NCI-H82 treated with DMSO at 0.1 percent for 48 hours (cell line): ENCODE data around the gene EPB41L4B.

ENCODE experiments used
- DNase-seq: peaks from one replicate; lab custom pipeline; 2025; ENCODE audit not compliant: unreplicated experiment; lab: John Stamatoyannopoulos, UW

Gene EPB41L4B

GRCh38 chr9:109206670-109207069 is 114.2 kb downstream of the EPB41L4B start:
- DNase-seq, result no peak

DNA sequence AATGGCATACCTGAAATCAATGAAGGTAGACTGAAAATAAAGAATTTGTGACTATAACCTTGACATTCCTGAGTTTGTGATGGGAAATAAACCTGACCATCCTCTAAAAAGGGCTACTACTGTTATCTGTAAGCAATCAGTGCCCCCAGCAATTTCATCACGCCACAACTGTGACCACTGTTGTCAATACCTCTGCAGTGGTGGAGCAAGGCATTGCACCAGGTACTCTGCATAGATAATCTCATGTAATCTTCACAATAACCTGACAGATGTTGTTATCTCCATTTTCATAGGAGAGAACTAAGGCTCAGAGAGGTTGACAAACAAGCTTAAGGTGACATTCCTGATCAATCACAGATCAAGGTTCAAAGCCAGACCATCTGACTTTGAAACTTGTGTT is 115.3 kb downstream of the EPB41L4B start:
- DNase-seq, result peak; percentile 56

DNA sequence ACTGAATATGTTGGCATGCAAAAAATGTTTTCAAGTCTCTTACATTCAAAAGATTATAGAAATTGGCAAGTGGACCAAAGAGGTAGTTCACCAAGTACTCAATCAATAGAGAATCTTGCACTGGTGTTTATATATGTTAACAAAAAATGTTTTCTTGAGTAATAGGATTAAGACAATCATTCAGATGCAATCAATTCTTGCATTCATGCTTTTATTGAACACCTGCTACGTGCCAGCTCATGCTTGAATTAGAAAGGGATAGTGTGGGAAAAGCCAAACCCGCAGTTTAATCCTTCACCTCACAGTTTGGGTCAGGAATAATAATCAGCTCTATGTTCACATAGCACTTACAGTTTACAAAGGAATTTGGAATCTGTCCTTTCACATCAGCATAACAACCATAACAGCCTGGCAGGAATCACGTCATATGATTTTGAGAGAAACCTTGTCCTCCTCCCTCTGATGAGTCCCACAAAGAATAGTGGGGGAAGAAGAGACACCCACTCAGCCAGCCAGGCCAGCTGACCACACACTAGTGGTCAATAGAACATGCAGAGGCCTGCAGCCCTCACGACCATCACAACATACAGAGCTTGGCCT is 117.0 kb downstream of the EPB41L4B start:
- DNase-seq, result no peak

DNA sequence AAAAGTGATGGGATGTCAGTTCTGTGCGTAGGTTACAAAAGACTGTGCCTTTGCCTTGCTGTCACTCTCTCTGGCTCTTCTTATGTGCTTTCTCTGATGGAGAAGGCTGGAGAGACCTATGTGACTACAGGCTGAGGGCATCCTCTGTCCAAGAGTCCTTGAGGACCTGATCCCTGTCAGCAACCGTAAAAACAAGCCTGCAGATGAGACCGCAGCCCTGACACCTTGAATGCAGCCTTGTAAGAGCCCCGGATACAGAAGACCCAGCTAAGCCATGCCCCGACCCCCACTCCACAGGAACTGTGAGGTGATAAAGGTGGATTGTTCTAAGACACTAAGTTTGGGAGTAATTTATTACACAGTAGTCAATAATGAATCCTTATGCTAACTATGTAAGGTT is 121.2 kb downstream of the EPB41L4B start:
- no peak for DNase-seq

GRCh38 chr9:109198736-109199382 is 122.0 kb downstream of the EPB41L4B start:
- no peak for DNase-seq

- DNase-seq, result peak; percentile 7
These were observed 126.8 kb downstream of the EPB41L4B start for GRCh38 chr9:109193974-109194556.

DNA sequence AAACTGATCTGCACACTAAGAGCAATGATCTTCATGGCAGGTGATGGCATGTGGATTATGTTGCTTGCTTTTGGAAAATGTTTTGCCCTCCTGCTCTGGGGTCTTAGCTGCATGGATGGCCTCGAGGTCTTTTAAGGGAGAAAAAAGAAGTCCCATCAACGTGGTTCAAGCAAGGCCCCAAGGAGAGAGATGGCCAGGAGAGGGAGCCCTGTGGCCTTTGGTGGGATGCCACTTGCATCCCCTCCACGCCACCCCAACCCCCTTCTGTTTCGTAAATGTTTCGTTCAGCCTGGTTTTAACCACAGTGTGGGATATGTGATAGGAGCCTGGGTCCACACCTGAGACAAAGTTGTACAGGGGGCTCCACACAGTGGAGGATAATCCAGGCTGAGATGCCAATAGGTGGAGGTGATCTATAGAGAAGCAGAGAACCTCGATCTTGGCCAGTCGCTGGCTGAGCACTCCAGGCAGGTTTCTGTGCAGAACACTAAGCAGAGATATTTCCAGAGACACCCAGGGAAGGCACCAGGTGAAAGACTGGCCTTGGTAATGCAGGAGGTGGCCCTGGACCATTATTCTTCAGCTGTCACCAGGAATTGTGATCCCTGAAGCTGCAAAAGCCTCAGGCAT is 128.0 kb downstream of the EPB41L4B start:
- no peak for DNase-seq

- no peak for DNase-seq
These were observed 129.1 kb downstream of the EPB41L4B start for GRCh38 chr9:109191746-109192145.

DNA sequence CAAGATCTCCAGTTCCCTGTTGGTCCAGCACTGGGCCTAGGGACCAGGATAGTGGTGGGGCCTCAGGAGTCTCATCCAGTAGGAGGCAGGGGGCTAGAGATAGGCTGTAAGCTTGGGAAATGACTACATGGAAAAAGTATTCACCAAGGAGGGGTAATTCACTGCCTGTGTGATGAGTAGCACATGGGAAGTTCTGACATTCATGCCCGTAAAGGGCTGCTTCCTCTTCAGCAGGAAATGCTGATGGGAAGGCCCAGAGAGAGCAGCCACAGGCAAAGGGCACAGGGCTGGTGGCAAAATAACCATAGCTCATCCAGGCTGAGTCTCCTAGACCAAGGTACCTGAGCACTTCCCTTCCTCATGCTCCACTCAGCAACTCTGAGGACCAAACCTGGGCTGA is 130.7 kb downstream of the EPB41L4B start:
- no peak for DNase-seq

DNA sequence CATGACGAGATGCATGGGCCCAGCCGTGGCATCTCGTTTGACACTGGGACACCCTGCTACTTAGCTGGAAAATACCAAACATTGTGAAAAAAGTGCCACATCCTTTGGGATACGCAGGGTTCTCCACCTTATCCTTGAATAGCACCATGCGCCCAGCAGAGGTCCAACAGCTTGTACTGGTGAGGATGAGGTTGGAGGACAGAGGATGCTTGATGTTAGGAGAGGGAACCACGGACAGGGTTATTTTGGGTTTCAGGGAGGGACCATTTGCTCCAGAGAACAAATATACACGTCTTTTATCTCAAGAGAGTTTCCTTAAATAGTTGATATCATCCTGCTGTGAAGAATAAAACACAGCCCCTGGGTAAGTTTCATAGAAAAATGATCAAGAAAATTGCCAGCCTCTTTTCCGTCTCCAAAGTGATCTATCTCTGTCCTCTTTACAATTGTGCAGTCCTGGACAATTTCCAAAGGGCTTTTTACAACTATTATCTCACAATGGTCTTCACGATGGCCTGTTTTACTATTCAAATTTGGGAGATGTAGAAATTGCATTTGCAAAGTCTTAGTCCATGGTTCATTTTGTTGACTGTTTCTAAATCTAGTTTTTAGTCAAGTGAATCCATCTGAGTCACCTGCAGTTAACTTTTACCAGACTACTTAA is 133.9 kb downstream of the EPB41L4B start:
- no peak for DNase-seq

- peak; percentile 23 for DNase-seq
These were observed 137.7 kb downstream of the EPB41L4B start for GRCh38 chr9:109182940-109183798.

DNA sequence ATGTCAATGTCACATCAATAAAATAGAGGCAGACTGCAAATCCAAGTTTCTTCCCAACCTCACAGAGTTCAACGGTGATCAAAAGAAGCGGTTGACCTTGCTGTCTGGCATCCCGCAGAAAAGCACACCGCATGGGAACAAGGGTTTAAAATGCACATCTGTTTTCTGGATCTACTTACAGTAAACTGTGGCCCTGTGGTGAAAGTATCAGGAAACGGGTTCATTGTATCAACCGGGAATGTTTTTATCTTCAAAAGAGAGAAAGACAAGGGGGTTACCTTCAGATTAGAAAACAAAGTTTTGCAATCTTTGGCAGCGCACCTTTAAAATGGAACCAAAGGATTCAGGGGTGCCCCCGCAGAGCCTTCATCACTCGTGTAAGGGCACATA is 138.3 kb downstream of the EPB41L4B start:
- no peak for DNase-seq

- no peak for DNase-seq
These were observed 139.6 kb downstream of the EPB41L4B start for GRCh38 chr9:109181284-109181683.

DNA sequence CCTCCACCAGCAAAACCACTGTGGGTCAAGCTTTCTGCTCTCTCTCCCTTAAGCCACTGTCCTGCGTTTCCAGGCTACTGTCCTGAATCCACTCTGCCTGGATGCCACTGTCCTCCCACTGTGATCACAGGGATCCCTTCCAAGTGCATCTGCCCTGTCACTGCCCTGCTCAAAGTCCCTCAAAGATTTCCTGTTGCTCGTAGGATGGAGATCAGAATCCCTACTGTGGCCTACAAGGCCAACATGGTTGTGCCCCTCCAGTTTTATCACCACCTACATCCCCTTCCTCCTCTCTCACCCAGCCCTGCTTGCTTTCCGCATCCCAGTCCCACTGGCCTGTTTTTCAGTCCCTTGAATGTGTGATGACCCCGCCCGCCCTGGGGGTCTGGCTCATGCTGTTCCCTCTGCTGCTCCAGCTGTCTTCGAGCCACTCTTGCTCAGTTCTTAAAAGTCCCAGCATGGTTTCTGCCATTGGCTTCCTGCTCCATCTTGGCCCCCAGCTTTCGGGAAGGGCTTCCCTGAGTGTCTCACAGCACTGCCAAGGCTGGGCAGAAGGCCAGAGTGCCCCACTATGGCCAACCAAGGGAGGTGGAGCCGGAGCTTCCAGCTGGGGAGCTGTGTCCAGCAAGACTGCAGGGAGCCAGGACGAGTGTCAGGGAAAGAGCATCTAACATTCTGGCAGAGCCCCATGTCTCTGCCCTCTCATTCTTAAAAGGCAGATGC is 140.9 kb downstream of the EPB41L4B start:
- DNase-seq, result no peak

DNA sequence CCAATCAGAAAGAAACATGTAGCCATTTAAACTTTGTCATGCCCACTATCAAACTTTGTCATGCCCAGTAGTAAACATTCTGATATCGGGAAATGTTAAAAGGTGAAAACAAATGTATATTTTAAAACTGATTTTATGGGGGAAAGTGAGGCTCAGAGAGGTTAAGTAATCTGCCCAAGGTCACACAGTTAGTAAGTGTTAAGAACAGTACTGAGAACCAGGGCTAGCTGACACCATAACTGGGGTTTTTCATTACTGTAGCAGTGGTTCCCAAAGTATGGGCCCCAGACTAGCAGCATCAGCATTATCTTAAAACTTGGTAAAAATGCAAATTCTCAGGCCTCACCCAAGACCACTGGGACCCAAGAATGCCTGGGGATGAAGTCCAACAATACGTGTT is 143.9 kb downstream of the EPB41L4B start:
- DNase-seq, result no peak

DNA sequence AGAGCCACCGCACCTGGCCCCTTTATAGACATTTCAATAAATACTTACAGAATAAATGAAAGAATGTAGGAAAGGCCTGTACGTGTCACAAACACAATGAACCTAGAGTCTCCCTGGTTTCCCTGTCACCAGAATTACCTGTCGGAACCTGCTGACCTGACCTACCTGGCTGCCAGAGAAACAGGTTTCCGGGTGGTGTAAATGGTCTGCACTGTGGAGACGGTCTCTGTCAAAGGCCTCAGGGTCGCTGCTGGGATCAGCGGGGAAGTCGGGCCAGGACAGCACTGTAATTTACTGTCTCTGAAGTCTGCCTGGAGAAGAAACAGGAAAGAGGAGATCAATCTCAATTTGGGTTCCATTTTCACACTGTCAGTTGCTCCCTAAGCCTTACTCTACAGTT is 144.5 kb downstream of the EPB41L4B start:
- no peak for DNase-seq

GRCh38 chr9:109172935-109173334 is 147.9 kb downstream of the EPB41L4B start:
- no peak for DNase-seq

DNA sequence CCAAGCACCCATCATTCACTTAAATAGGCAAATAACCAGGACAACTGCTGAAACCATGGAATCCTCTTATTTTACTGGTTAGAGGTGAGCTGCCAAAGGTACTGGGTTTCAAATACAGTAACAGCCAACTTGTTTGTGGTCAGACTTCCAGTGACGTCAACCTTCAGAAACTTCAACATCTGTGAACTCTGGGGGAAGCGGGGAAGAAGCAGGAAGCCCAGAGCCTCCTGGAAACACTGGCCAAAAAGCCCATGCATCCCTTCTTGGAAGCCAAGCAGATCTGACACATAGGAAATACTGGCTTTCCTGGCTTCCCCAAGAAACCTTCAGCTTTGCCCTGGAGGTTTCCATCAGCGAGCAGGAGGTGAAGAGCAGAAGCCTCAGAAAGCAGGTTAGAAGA is 148.9 kb downstream of the EPB41L4B start:
- no peak for DNase-seq

DNA sequence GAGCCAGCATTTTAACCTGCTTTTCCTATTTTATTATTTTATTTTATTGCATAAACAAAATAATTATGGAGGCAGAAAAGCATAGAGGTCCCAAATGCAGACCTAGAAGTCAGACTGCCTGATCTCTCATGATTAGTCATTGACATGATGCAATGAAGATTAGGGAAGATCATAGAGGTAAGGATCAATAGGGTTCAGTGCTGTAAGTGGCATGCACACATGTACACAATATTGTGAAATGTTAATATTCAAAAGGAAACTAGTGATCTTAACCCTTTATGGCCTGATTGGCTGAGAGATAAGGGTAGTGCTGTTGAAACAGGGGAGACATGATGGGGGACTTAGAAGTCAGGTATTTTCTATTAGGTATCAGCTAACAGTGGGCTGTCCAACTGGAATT is 152.7 kb downstream of the EPB41L4B start:
- no peak for DNase-seq

DNA sequence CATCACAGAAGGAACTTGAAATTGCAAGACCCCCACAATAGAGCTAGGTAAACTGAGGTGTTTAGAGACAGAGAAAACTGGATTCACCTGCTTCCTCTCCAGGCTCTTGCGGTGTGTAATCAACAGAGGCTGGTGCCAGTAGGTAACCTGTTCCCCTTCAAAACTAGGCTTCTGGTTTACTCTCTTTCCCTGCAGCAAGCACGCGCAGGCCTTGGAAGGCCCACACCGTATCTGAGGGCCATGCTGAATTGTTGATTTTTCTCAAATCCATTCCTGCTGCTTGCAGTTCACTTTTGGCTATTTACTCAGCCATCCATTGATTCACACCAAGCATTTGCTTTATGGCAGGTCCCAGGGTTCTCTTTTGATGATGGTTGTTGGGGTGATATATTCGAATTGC is 153.1 kb downstream of the EPB41L4B start:
- no peak for DNase-seq
